ENCODE measurements around the gene RAB3D.
A peak's percentile ranks its signal among the peaks of the same experiment; 100 is the strongest.

GRCh38 chr19:11346104-11346940, 6.9 kb upstream of the RAB3D start, which contains the start of the genes CCDC159 and TMEM205:
- TF ChIP-seq CTCF (IDR thresholded peaks at IDR 0.05) (peak in 1 of 6 experiments; percentile 5), POLR2A (IDR thresholded peaks at IDR 0.05) (peak; percentile 60 to 78)
